ENCODE results near the gene PPFIA2. TPM values are rescaled to one million over a fixed set of nuclear protein-coding genes. Genes with fewer than 3 reads are reported as not detected.

PPFIA2 gene
- total RNA-seq, 1 donor from 2014 or later = 0.26 TPM

DNA sequence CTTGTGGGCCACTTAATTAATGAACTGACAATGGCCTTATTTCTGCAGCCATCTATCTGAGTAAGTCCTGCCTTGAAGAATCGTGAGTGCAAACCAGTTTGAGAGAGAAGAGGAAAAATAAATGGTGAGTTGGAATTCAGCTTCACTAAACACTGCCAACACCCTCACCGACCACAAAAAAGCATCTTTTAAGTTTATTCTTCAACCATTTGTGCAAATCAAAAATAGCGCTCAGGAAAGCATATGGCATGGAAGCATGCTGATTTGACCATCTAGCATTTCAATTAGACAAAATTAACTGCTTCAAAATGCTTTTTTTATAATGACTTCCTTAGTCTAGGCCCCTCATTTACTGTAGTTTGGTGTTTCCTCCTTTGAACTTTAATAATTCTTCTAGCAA is 294.0 kb downstream of the PPFIA2 start:
- Histone ChIP-seq H3K36me3 (ENCODE audit: control insufficient read depth, insufficient read depth, low read length) (no peaks in the 10 kb centered on the region), H3K27me3 (ENCODE audit: control insufficient read depth, insufficient read depth, low read length) (no peaks in the 10 kb centered on the region), H3K4me3 (ENCODE audit: low read depth, low read length) (no peak overlapping the region)
- FAIRE-seq (no peak), DNase-seq (ENCODE audit: low read depth) (no peak)
- TF ChIP-seq, protein P1, sequence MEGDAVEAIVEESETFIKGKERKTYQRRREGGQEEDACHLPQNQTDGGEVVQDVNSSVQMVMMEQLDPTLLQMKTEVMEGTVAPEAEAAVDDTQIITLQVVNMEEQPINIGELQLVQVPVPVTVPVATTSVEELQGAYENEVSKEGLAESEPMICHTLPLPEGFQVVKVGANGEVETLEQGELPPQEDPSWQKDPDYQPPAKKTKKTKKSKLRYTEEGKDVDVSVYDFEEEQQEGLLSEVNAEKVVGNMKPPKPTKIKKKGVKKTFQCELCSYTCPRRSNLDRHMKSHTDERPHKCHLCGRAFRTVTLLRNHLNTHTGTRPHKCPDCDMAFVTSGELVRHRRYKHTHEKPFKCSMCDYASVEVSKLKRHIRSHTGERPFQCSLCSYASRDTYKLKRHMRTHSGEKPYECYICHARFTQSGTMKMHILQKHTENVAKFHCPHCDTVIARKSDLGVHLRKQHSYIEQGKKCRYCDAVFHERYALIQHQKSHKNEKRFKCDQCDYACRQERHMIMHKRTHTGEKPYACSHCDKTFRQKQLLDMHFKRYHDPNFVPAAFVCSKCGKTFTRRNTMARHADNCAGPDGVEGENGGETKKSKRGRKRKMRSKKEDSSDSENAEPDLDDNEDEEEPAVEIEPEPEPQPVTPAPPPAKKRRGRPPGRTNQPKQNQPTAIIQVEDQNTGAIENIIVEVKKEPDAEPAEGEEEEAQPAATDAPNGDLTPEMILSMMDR (IDR thresholded peaks at IDR 0.05; ENCODE audit: insufficient read depth, low read length, severe bottlenecking) = no peak

DNA sequence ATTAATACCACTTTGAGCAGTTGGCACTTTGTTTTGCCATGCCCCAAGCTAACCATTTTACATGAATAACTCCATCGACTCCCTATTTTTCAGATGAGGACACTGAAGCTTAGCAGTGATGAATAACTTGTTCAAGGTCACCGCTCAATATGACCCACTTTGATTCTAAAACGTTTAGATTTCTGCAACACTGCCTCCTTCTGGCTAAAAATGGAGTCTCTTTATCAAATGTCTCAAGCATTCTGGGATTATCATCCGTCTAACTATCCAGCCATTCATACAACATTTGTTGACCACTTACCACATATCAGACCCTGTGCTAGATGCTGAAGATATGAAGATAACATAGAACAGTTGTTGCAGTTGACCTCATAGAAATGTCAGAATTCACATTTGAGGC is 298.0 kb downstream of the PPFIA2 start:
- Histone ChIP-seq H3K4me3 (ENCODE audit: low read depth, low read length) (no peak overlapping the region), H3K27me3 (ENCODE audit: control insufficient read depth, insufficient read depth, low read length) (no peaks in the 10 kb centered on the region), H3K36me3 (ENCODE audit: control insufficient read depth, insufficient read depth, low read length) (no peaks in the 10 kb centered on the region)
- TF ChIP-seq, protein P1 (IDR thresholded peaks at IDR 0.05; ENCODE audit: insufficient read depth, low read length, severe bottlenecking) = no peak
- FAIRE-seq (no peak), DNase-seq (ENCODE audit: low read depth) (no peak)

DNA sequence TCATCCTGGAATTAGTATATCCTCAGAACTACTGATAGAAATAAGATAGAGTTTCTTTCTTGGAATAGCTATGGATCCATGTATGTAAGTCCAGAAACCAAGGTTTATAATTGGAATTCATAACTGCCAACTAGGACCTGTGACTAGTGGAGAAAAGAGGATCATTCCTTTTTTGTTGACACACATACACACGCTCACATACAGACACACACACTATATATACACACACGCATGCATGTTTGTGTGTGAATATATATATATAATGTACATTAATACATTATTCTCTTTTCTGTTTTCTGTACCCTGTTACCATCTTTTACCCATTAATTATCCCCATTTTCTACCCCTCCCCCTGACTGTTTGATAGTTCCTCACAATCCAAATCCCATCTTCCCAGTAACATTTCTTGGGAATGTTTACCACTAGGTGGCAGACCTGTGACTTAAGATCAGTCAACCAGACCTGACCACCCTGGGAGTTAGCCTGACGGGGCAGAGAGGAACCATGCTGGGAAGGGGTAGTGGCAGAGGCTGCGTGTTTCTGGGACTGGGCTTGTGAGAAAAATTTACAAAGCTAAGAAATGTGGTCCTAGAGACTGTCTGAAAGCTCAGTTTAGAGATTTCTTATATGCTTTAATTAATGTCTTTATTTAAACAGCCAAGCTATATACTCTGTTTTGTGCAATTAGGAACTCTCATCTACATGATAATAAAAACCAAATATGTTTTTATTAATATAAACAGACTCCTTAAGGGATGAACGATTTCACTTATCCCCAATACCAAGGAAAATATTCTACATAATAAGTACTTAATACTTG is 308.0 kb downstream of the PPFIA2 start:
- no peak overlapping the region for H3K4me3 ChIP-seq (ENCODE audit: low read depth, low read length)
- H3K36me3 ChIP-seq (ENCODE audit: control insufficient read depth, insufficient read depth, low read length) = no peaks in the 10 kb centered on the region
- H3K27me3 ChIP-seq (ENCODE audit: control insufficient read depth, insufficient read depth, low read length) = no peaks in the 10 kb centered on the region
- peak; percentile 58 for DNase-seq (ENCODE audit: low read depth)
- no peak for FAIRE-seq
- TF ChIP-seq, protein P1 (IDR thresholded peaks at IDR 0.05; ENCODE audit: insufficient read depth, low read length, severe bottlenecking) = peak; percentile 58

DNA sequence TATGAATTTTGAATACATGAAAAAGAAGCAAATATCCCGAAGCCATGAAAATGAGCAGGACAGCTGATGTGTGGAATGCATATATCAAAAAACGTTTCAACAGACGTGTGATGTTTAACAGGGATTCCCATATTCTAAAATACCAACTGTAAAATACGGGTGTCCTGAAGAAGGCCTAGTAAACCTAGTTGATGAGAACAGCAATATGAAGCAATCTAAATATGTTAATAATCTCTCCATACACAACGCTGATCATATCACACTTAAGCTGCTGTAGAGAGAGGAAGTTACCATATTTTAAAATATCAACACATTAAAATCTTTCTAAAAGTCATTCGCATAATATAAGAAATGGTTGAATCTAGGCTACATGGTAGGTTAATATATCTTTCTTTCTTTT is 317.5 kb downstream of the PPFIA2 start:
- FAIRE-seq (no peak), DNase-seq (ENCODE audit: low read depth) (no peak)
- no peaks in the 10 kb centered on the region for H3K27me3 ChIP-seq (ENCODE audit: control insufficient read depth, insufficient read depth, low read length)
- no peak overlapping the region for H3K4me3 ChIP-seq (ENCODE audit: low read depth, low read length)
- no peaks in the 10 kb centered on the region for H3K36me3 ChIP-seq (ENCODE audit: control insufficient read depth, insufficient read depth, low read length)
- TF ChIP-seq, protein P1 (IDR thresholded peaks at IDR 0.05; ENCODE audit: insufficient read depth, low read length, severe bottlenecking) = no peak

DNA sequence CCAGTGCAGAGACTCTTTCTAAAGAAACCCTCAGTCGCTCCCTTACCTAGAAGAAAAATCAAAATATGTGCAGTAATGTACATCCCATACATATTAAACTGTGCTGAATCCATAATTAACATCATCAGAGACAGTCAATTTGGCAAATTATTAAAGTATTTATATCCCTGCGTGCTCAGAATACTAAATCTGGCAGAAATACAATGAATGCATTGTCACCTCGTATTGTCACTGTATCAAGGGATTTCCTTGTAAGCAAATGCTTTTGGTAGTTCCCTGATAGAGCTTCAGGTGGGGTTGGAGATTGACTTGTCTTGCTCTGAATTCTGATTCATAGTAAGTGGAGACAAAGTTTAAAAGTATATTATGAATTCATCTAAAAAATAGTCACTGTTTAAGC is 319.1 kb downstream of the PPFIA2 start:
- no peak for DNase-seq (ENCODE audit: low read depth)
- TF ChIP-seq, protein P1 (IDR thresholded peaks at IDR 0.05; ENCODE audit: insufficient read depth, low read length, severe bottlenecking) = no peak
- Histone ChIP-seq H3K27me3 (ENCODE audit: control insufficient read depth, insufficient read depth, low read length) (no peaks in the 10 kb centered on the region), H3K36me3 (ENCODE audit: control insufficient read depth, insufficient read depth, low read length) (no peaks in the 10 kb centered on the region), H3K4me3 (ENCODE audit: low read depth, low read length) (no peak overlapping the region)
- FAIRE-seq = no peak

DNA sequence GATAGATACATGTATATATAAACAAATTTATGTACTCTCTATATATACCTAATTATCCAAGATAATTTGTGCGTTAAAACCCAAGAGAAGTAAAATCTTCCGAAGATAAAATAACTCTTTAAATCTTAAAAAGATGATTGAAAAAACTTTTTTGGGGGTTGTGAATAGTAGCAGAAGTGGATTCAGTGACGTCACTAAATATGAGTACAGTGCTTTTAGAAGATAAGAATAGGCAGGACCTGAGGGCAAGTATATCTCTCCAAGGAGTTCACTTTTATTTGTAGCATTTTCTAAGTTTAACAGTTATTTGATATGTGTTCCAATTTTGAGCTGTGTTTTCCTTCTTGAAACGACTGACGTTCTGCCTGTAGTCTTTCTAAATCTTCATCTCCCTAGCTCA is 319.8 kb downstream of the PPFIA2 start:
- TF ChIP-seq, protein P1 (IDR thresholded peaks at IDR 0.05; ENCODE audit: insufficient read depth, low read length, severe bottlenecking) = no peak
- no peaks in the 10 kb centered on the region for H3K36me3 ChIP-seq (ENCODE audit: control insufficient read depth, insufficient read depth, low read length)
- H3K4me3 ChIP-seq (ENCODE audit: low read depth, low read length) = no peak overlapping the region
- no peaks in the 10 kb centered on the region for H3K27me3 ChIP-seq (ENCODE audit: control insufficient read depth, insufficient read depth, low read length)
- FAIRE-seq (no peak), DNase-seq (ENCODE audit: low read depth) (no peak)
